HG02759 (cell line): ENCODE data around the gene STX11.
"Not testable (repeated sequence)": the region's sequence is repeated elsewhere in the genome, so short reads cannot be mapped to it uniquely, and the experiment has no call there.

ENCODE experiments used
- ATAC-seq: cut with Tn5 transposase; IDR thresholded peaks from one replicate; pipeline ENCODE4 v1.9.1; 2021; ENCODE audit warnings: mild to moderate bottlenecking, moderate library complexity; ENCODE audit not compliant: unreplicated experiment

STX11 gene

DNA sequence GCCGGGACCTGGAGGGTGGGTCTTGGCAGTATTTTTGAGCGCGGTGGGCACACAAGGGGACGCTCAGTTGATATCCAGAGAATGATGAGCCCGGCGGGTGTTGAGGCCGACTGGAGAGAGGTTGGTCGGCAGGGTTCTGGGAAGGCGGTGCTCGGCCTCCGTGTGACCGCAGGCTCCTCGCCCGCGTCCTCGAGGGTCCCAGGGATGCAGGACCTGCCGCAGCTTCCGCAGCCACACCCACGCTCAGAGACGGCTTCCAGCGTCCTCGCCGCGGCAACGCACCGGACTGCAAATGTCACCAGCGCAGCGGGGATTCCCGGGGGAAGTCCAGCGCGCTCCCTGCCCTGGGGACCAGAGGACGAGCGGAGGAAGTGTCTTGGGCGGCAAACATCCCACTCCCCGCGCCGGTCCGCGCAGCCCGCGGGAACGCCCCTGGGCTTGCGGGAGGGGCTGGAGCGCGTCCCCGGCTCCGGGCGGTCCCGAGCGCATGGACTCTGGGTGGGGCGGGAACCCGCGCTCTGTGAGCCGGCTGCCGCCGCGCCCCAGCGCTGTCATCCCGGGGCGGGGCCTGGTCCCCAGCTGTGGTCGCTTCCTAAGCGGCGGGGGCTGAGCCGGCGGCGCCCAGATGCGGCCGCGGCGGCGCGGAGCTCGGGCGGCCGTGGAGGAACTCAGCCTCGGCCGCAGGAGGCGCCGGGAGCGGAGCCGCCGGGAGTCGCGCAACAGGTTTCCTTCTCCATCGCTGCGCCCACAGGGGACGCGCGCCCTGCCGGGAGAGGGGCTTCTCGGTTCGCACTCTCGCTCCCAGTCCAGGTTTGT, at the start of gene STX11:
Gene STX11, plus strand, starts transcription at position 624 of the 816 bp plus-strand sequence. CDS start 36,111 bp downstream, outside the sequence.
- ATAC-seq, result peak; percentile 79

GRCh38 chr6:144103026-144103563, 47.2 kb upstream of the STX11 start:
- ATAC-seq, result no peak

- no peak for ATAC-seq
Observed at GRCh38 chr6:144104488-144104887, 45.8 kb upstream of the STX11 start.

GRCh38 chr6:144104898-144105487, 45.3 kb upstream of the STX11 start:
- ATAC-seq, result peak; percentile 78

GRCh38 chr6:144106206-144106605, 44.1 kb upstream of the STX11 start:
- no peak for ATAC-seq

DNA sequence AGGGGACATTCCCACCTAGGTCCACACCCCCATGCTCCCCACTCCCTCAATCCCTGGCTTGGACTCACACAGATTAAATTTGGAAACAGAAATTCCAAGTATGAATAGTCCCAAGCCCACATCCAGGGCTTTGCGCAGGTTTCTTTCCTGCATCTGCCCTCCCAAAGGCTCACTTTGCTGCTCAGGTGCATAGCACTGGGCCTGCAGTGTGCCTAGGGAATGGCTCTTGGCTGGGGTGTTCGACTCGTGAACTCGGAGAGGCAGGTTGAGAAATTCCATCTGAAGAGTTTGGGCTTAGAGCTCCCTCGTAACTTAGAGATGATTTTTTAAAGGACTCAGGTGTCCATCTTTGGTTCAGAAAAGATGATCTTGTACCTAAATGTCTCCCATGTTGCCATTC, 40.1 kb upstream of the STX11 start:
- no peak for ATAC-seq

- no peak for ATAC-seq
Observed at GRCh38 chr6:144113366-144113765, 37.0 kb upstream of the STX11 start.

DNA sequence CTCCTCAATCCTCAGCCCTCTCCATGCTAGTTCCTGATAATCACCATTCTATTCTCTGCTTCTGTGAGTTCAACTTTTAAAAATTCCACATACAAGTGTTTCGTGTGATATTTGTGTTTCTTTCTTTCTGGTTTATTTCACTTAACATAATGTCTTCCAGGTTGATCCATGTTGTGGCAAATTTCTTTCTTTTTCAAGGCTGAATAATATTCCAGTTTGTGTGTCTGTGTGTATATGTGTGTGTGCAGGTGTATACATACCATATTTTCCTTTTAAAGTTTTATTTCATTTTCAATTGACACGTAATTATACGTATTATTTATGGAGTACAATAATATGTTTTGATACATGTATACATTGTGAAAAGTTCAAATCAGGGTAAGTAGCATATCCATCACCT, 35.1 kb upstream of the STX11 start:
- ATAC-seq, result no peak

DNA sequence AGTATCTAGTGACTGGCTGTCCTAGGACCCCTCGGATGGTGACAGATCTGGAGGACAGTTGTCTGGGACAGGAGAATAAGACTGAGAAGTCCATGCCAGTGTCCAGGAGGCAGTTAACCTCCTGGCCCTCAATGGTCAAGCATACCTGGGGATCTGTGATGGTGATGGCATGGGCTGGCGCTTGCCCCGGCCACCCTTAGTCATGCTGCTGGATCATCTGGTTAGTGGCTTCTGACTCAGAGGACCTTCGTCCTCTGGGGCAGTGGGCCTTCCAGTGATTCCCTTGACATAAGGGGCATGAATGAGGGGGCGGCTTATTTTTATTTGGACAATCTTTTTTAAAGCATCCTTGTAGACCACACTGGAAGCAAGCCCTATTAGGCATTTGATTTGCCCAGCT, 30.9 kb upstream of the STX11 start:
- no peak for ATAC-seq

DNA sequence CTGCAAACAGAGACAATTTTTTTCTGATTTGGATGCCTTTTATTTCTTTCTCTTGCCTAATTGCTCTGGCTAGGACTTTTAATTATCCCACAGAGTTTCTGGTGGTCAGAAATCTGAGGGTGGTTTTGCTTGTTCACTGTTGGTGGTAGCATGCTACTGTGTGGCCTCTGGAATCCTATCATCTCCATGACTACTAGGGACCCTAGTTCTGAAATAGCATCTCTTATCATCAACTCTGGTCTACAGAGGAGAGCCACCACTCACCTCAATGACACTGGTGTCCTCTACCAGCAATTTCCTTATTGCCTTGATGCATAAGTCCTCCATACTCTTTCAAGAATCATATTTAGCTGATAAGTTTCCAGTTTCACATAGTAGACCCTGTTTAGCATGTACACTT, 27.5 kb upstream of the STX11 start:
- ATAC-seq, result no peak

DNA sequence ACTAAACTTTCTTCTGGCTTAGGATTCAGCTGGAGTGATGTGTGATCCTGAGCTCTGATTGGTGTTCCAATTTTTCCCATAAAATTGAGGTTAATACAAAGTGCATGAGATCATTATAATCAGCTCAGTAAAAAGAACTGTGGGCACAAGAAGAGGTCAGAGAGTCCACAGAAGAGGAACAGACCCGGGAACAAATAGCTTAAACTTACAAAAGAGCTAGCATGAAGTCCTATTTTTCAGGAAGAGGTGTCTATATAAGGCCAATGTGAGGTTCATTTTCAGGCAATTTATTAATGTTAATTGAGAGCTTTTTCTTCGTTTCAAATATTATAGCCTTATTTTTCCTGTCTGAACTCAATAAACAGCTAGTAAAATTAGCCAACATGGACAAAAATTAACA, 26.9 kb upstream of the STX11 start:
- no peak for ATAC-seq

- no peak for ATAC-seq
Observed at GRCh38 chr6:144123836-144124235, 26.5 kb upstream of the STX11 start.

- no peak for ATAC-seq
Observed at GRCh38 chr6:144127097-144127496, 23.2 kb upstream of the STX11 start.

DNA sequence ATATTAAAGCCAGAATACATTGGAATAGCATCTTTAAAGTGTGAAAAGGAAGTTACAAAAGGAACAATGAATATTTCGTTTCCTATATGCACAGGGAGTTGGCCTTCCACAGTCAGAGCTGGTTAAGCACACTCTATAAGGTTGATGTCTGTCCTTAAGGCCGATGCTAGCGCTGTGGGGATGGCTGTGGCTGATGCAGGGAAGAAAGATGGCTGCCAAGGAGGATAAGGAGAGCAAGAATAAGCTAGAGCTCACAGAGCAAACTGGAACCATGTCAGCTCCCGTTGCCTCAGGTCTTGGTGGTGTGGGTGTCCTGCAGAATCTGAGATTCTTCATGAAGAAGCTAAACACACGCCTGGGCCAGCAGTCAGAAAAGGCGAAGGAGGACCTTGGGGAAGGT, 20.8 kb upstream of the STX11 start:
- ATAC-seq, result no peak

- no peak for ATAC-seq
Observed at GRCh38 chr6:144131248-144131709, 19.0 kb upstream of the STX11 start.

GRCh38 chr6:144132167-144132690, 18.1 kb upstream of the STX11 start:
- not testable (repeated sequence) for ATAC-seq

GRCh38 chr6:144133225-144133821, 17.0 kb upstream of the STX11 start:
- ATAC-seq, result no peak

GRCh38 chr6:144134176-144134575, 16.1 kb upstream of the STX11 start:
- ATAC-seq, result no peak

- ATAC-seq, result no peak
Observed at GRCh38 chr6:144134737-144135136, 15.6 kb upstream of the STX11 start.

- no peak for ATAC-seq
Observed at GRCh38 chr6:144138542-144138941, 11.8 kb upstream of the STX11 start.

DNA sequence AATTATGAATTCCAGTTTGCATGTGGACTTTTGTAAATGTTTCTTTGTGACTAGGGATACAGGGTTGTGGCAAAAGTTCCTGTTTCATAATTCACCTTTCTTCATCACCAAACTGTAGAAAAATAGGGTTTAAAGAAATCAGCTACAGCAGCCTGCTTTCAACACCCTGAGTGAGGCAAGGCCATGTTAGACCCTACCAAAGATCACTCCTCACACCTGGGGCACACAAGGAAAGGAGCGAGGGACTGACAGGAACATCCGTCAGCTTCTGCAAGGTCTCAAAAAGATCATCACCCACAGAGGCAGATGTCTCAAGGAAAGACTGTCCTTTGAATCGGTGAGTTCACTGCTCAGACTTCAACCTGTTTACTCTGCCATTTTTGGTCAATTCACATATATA, 10.5 kb upstream of the STX11 start:
- ATAC-seq, result no peak
